Neural cell (in vitro differentiated cells): ENCODE results near the gene G6PC3. TPM values are rescaled to one million over a fixed set of nuclear protein-coding genes. Genes with fewer than 3 reads are reported as not detected.

Experiments used
- H2AFZ ChIP-seq: fragments of 200-600, 300-800 bp; sonication (generic), shearing (Covaris generic); 2 replicates; pipeline ENCODE4 v1.6.0; 2014; ENCODE audit warnings: low read depth, mild to moderate bottlenecking, antibody characterized with exemption, low read length, moderate library complexity
- H3F3A ChIP-seq: fragments of 200-600 bp; shearing (Covaris generic); 2 replicates; pipeline ENCODE4 v1.6.1; 2016; ENCODE audit warnings: mild to moderate bottlenecking, moderate library complexity, mixed read lengths, antibody characterized with exemption, low read length; ENCODE audit not compliant: insufficient read depth, poor library complexity, severe bottlenecking
- H3K27ac ChIP-seq: fragments of 200-600, 300-800 bp; sonication (generic), shearing (Covaris generic); 2 replicates; pipeline ENCODE4 v1.5.1; 2014; ENCODE audit warnings: mild to moderate bottlenecking, low read length, moderate library complexity
- H3K27me3 ChIP-seq: fragments of 300-800, 200-600 bp; sonication (generic), shearing (Covaris generic); 2 replicates; pipeline ENCODE4 v1.6.0; 2014; ENCODE audit warnings: mild to moderate bottlenecking, low read depth, low read length, moderate library complexity; ENCODE audit not compliant: insufficient read depth
- H3K36me3 ChIP-seq: fragments of 300-800, 200-600 bp; sonication (generic), shearing (Covaris generic); 2 replicates; pipeline ENCODE4 v1.5.1; 2014; ENCODE audit warnings: mild to moderate bottlenecking, antibody characterized with exemption, low read length, moderate library complexity; ENCODE audit not compliant: insufficient read depth
- H3K4me2 ChIP-seq: fragments of 300-800, 200-600 bp; sonication (generic), shearing (Covaris generic); 2 replicates; pipeline ENCODE4 v1.6.0; 2014; ENCODE audit warnings: mild to moderate bottlenecking, low read length
- H3K4me3 ChIP-seq: fragments of 300-800, 200-600 bp; sonication (generic), shearing (Covaris generic); 2 replicates; pipeline ENCODE4 v1.5.1; 2014; ENCODE audit warnings: mild to moderate bottlenecking, low read length, moderate library complexity
- H3K79me2 ChIP-seq: fragments of 200-600 bp; shearing (Covaris generic); replicated peaks from 2 replicates; pipeline ENCODE4 v1.6.0; 2014; ENCODE audit warnings: mild to moderate bottlenecking, low read length, moderate library complexity; ENCODE audit not compliant: insufficient read depth
- H3K9ac ChIP-seq: fragments of 300-800, 200-600 bp; sonication (generic), shearing (Covaris generic); 2 replicates; pipeline ENCODE4 v1.6.1; 2016; ENCODE audit warnings: mild to moderate bottlenecking, low read length, mixed read lengths
- H3K9me2 ChIP-seq: fragments of 200-600 bp; shearing (Covaris generic); 2 replicates; pipeline ENCODE4 v1.6.1; 2016; ENCODE audit warnings: mild to moderate bottlenecking, low read length, mixed read lengths; ENCODE audit not compliant: insufficient read depth
- H3K9me3 ChIP-seq: fragments of 200-600, 300-800 bp; sonication (generic), shearing (Covaris generic); 2 replicates; pipeline ENCODE4 v1.6.1; 2016; ENCODE audit warnings: mild to moderate bottlenecking, mixed run types, low read length, moderate library complexity, mixed read lengths
- H4K20me1 ChIP-seq: fragments of 200-600 bp; shearing (Covaris generic); 2 replicates; pipeline ENCODE4 v1.6.1; 2016; ENCODE audit warnings: mild to moderate bottlenecking, mixed run types; ENCODE audit not compliant: insufficient read depth
- EP300 ChIP-seq: fragments of 450-650 bp; conservative IDR thresholded peaks from 2 replicates; pipeline ENCODE4 v1.6.1; 2014; ENCODE audit warnings: antibody characterized with exemption, mild to moderate bottlenecking, moderate library complexity; ENCODE audit not compliant: poor library complexity, severe bottlenecking
- EZH2 ChIP-seq: fragments of 200-600, 300-800 bp; shearing (Covaris generic), sonication (generic); IDR thresholded peaks from 2 replicates; pipeline ENCODE4 v1.6.1; 2014; ENCODE audit warnings: antibody characterized with exemption, low read length, borderline replicate concordance, mild to moderate bottlenecking; ENCODE audit not compliant: insufficient read depth, poor library complexity, severe bottlenecking
- MXI1 ChIP-seq: fragments of 450-650 bp; conservative IDR thresholded peaks from 2 replicates; pipeline ENCODE4 v1.6.1; 2014; ENCODE audit warnings: antibody characterized with exemption, mild to moderate bottlenecking; ENCODE audit not compliant: poor library complexity, severe bottlenecking
- POLR2AphosphoS5 ChIP-seq: IDR thresholded peaks from 2 replicates; pipeline ENCODE4 v1.6.1; 2012
- RAD21 ChIP-seq: fragments of 450-650 bp; conservative IDR thresholded peaks from 2 replicates; pipeline ENCODE4 v1.6.1; 2014; ENCODE audit warnings: antibody characterized with exemption, mild to moderate bottlenecking, moderate library complexity
- SMC3 ChIP-seq: fragments of 450-650 bp; conservative IDR thresholded peaks from 2 replicates; pipeline ENCODE4 v1.6.1; 2014; ENCODE audit warnings: antibody characterized with exemption, mild to moderate bottlenecking, moderate library complexity; ENCODE audit not compliant: poor library complexity
- TAF1 ChIP-seq: IDR thresholded peaks from 2 replicates; pipeline ENCODE4 v1.6.1; 2012; ENCODE audit warnings: low read depth
- polyA plus RNA-seq: library from polyadenylated mRNA; depleted of rRNA; stranded (reverse); fragments of >200 nt; gene quantifications from 2 replicates; pipeline ENCODE4 v1.2.3, GENCODE V29; 2014
- TF ChIP-seq, protein P1 (sequence below): IDR thresholded peaks from 2 replicates; pipeline ENCODE4 v1.6.1; 2012; ENCODE audit warnings: borderline replicate concordance
- TF ChIP-seq, protein P2 (sequence below): fragments of 450-650 bp; IDR thresholded peaks from 2 replicates; pipeline ENCODE4 v1.5.1; 2014; ENCODE audit warnings: antibody characterized with exemption, mild to moderate bottlenecking, moderate library complexity; ENCODE audit not compliant: poor library complexity, severe bottlenecking

G6PC3 gene
- polyA plus RNA-seq, 1 donor from 2014 or later = 10.8 TPM

DNA sequence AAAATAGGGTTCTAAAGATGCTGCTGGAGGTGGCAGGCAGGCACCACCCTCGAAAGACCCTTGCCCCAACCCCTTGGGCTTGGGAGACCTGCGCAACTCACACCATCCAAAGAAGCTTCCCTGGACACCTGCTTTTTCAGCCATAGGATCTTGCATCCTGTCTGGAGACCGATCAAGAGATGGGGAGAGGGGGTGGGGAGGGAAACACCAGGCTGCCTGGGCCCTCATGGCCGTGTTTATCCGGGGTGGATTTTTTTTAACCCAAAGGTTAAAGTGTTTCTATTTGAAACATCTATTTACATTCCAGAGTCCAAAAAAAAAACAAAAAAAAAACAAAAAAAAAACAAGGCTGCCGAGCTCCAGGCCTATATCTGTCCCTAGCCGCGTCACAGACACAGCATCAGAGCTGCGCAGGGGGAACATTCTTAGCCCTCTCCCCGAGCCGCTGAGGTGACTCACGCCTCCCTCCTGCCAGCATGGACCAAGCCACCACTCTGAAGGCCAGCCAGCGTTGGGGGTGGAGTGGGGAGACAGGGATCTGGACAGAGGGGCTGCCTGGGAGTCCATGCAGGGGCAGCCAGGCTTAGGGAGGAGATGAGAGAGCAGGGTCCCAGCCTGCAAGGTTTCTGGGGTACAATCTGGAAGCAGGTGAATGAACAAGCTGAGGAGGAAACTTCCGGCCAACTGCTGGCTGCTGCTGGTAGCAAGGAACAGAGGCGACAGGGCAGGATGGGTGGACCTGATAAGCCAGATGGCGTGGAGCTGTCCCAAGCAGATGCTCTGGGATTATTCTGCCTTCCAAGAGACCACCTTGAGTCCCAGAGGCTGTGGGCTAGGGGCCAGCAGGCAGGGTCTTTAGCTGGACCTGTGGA, 38.1 kb downstream of the G6PC3 start:
- no peaks in the 10 kb centered on the region for H3K9me3 ChIP-seq
- H3K27ac ChIP-seq = no peak overlapping the region
- no peak overlapping the region for H3K4me2 ChIP-seq
- peak overlapping the region; percentile 7 for H3K4me3 ChIP-seq
- peaks cover 30% of the 10 kb centered on the region for H3K79me2 ChIP-seq
- H3K27me3 ChIP-seq = no peaks in the 10 kb centered on the region
- TF ChIP-seq RAD21 (no peak), MXI1 (no peak), POLR2AphosphoS5 (no peak), TAF1 (no peak), EZH2 (no peak), SMC3 (no peak), EP300 (no peak)
- TF ChIP-seq, protein P1, sequence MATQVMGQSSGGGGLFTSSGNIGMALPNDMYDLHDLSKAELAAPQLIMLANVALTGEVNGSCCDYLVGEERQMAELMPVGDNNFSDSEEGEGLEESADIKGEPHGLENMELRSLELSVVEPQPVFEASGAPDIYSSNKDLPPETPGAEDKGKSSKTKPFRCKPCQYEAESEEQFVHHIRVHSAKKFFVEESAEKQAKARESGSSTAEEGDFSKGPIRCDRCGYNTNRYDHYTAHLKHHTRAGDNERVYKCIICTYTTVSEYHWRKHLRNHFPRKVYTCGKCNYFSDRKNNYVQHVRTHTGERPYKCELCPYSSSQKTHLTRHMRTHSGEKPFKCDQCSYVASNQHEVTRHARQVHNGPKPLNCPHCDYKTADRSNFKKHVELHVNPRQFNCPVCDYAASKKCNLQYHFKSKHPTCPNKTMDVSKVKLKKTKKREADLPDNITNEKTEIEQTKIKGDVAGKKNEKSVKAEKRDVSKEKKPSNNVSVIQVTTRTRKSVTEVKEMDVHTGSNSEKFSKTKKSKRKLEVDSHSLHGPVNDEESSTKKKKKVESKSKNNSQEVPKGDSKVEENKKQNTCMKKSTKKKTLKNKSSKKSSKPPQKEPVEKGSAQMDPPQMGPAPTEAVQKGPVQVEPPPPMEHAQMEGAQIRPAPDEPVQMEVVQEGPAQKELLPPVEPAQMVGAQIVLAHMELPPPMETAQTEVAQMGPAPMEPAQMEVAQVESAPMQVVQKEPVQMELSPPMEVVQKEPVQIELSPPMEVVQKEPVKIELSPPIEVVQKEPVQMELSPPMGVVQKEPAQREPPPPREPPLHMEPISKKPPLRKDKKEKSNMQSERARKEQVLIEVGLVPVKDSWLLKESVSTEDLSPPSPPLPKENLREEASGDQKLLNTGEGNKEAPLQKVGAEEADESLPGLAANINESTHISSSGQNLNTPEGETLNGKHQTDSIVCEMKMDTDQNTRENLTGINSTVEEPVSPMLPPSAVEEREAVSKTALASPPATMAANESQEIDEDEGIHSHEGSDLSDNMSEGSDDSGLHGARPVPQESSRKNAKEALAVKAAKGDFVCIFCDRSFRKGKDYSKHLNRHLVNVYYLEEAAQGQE = no peak
- TF ChIP-seq, protein P2, sequence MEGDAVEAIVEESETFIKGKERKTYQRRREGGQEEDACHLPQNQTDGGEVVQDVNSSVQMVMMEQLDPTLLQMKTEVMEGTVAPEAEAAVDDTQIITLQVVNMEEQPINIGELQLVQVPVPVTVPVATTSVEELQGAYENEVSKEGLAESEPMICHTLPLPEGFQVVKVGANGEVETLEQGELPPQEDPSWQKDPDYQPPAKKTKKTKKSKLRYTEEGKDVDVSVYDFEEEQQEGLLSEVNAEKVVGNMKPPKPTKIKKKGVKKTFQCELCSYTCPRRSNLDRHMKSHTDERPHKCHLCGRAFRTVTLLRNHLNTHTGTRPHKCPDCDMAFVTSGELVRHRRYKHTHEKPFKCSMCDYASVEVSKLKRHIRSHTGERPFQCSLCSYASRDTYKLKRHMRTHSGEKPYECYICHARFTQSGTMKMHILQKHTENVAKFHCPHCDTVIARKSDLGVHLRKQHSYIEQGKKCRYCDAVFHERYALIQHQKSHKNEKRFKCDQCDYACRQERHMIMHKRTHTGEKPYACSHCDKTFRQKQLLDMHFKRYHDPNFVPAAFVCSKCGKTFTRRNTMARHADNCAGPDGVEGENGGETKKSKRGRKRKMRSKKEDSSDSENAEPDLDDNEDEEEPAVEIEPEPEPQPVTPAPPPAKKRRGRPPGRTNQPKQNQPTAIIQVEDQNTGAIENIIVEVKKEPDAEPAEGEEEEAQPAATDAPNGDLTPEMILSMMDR = no peak
- no peak overlapping the region for H3K9ac ChIP-seq
- H2AFZ ChIP-seq = no peak overlapping the region
- no peaks in the 10 kb centered on the region for H3F3A ChIP-seq
- no peaks in the 10 kb centered on the region for H3K36me3 ChIP-seq
- H3K9me2 ChIP-seq = no peaks in the 10 kb centered on the region
- peaks cover 5% of the 10 kb centered on the region for H4K20me1 ChIP-seq

DNA sequence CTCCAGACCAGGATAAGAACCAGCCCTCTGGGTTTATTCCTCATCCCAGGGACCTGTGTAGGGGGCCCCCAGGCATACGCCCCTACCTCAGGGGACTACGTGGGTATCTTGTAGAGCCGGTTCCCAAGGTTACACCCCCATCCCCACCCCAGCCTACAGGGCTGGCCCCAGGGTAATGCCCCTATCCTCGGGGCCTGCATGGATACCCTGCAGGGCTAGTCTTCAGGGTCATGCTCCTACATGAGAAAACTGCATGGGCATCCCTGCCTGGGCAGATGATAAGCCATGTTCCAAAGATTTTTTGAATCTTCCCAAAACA, 38.7 kb downstream of the G6PC3 start:
- Histone ChIP-seq H3K36me3 (no peaks in the 10 kb centered on the region), H3K9me3 (no peaks in the 10 kb centered on the region), H3K79me2 (peaks cover 33% of the 10 kb centered on the region), H3K9me2 (no peaks in the 10 kb centered on the region), H3K27me3 (no peaks in the 10 kb centered on the region), H3K4me2 (no peak overlapping the region), H3F3A (no peaks in the 10 kb centered on the region), H4K20me1 (peaks cover 5% of the 10 kb centered on the region), H3K9ac (no peak overlapping the region), H3K27ac (no peak overlapping the region), H2AFZ (no peak overlapping the region), H3K4me3 (peak overlapping the region; percentile 64)
- TF ChIP-seq MXI1 (no peak), RAD21 (no peak), EP300 (no peak), POLR2AphosphoS5 (no peak), SMC3 (no peak), EZH2 (no peak), TAF1 (no peak)
- TF ChIP-seq, protein P2 = no peak
- TF ChIP-seq, protein P1 = no peak
